ENCODE measurements around the gene CCDC82. TPM values are rescaled to one million over a fixed set of nuclear protein-coding genes. Genes with fewer than 3 reads are reported as not detected.

The CCDC82 gene
- total RNA-seq, 1 donor from 2014 or later, result 56.3 TPM

GRCh38 chr11:96309643-96310017 lies 80.1 kb downstream of the CCDC82 start:
- no peaks in the 10 kb centered on the region for H3K9me3 Mint-ChIP-seq (ENCODE audit: unreplicated experiment)
- H3K27ac Mint-ChIP-seq (ENCODE audit: unreplicated experiment), result no peak overlapping the region
- no peak for DNase-seq
- H3K36me3 Mint-ChIP-seq (ENCODE audit: unreplicated experiment), result no peaks in the 10 kb centered on the region
- no peaks in the 10 kb centered on the region for H3K27me3 Mint-ChIP-seq (ENCODE audit: unreplicated experiment)
- TF ChIP-seq, protein P1, sequence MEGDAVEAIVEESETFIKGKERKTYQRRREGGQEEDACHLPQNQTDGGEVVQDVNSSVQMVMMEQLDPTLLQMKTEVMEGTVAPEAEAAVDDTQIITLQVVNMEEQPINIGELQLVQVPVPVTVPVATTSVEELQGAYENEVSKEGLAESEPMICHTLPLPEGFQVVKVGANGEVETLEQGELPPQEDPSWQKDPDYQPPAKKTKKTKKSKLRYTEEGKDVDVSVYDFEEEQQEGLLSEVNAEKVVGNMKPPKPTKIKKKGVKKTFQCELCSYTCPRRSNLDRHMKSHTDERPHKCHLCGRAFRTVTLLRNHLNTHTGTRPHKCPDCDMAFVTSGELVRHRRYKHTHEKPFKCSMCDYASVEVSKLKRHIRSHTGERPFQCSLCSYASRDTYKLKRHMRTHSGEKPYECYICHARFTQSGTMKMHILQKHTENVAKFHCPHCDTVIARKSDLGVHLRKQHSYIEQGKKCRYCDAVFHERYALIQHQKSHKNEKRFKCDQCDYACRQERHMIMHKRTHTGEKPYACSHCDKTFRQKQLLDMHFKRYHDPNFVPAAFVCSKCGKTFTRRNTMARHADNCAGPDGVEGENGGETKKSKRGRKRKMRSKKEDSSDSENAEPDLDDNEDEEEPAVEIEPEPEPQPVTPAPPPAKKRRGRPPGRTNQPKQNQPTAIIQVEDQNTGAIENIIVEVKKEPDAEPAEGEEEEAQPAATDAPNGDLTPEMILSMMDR (IDR thresholded peaks at IDR 0.05; ENCODE audit: partially characterized antibody, unreplicated experiment), result no peak
- no peak overlapping the region for H3K4me3 Mint-ChIP-seq (ENCODE audit: unreplicated experiment)
- H3K4me1 Mint-ChIP-seq (ENCODE audit: low read depth, unreplicated experiment), result peaks cover 9% of the 10 kb centered on the region

- Mint-ChIP-seq H3K27ac (ENCODE audit: unreplicated experiment) (no peak overlapping the region), H3K4me1 (ENCODE audit: low read depth, unreplicated experiment) (peaks cover 5% of the 10 kb centered on the region), H3K27me3 (ENCODE audit: unreplicated experiment) (no peaks in the 10 kb centered on the region), H3K4me3 (ENCODE audit: unreplicated experiment) (no peak overlapping the region), H3K36me3 (ENCODE audit: unreplicated experiment) (no peaks in the 10 kb centered on the region), H3K9me3 (ENCODE audit: unreplicated experiment) (no peaks in the 10 kb centered on the region)
- TF ChIP-seq, protein P1 (IDR thresholded peaks at IDR 0.05; ENCODE audit: partially characterized antibody, unreplicated experiment), result no peak
- DNase-seq, result no peak
Observed at GRCh38 chr11:96309016-96309642, 80.6 kb downstream of the CCDC82 start.

- Mint-ChIP-seq H3K27me3 (ENCODE audit: unreplicated experiment) (no peaks in the 10 kb centered on the region), H3K27ac (ENCODE audit: unreplicated experiment) (no peak overlapping the region), H3K4me1 (ENCODE audit: low read depth, unreplicated experiment) (peaks cover 3% of the 10 kb centered on the region), H3K36me3 (ENCODE audit: unreplicated experiment) (no peaks in the 10 kb centered on the region), H3K4me3 (ENCODE audit: unreplicated experiment) (no peak overlapping the region), H3K9me3 (ENCODE audit: unreplicated experiment) (no peaks in the 10 kb centered on the region)
- TF ChIP-seq, protein P1 (IDR thresholded peaks at IDR 0.05; ENCODE audit: partially characterized antibody, unreplicated experiment), result no peak
- DNase-seq, result no peak
Observed at GRCh38 chr11:96307776-96308140, 82.0 kb downstream of the CCDC82 start.

GRCh38 chr11:96306933-96307775 lies 82.6 kb downstream of the CCDC82 start:
- no peaks in the 10 kb centered on the region for H3K27me3 Mint-ChIP-seq (ENCODE audit: unreplicated experiment)
- no peaks in the 10 kb centered on the region for H3K36me3 Mint-ChIP-seq (ENCODE audit: unreplicated experiment)
- no peak overlapping the region for H3K27ac Mint-ChIP-seq (ENCODE audit: unreplicated experiment)
- no peaks in the 10 kb centered on the region for H3K9me3 Mint-ChIP-seq (ENCODE audit: unreplicated experiment)
- peaks cover 3% of the 10 kb centered on the region for H3K4me1 Mint-ChIP-seq (ENCODE audit: low read depth, unreplicated experiment)
- H3K4me3 Mint-ChIP-seq (ENCODE audit: unreplicated experiment), result no peak overlapping the region
- DNase-seq, result no peak
- TF ChIP-seq, protein P1 (IDR thresholded peaks at IDR 0.05; ENCODE audit: partially characterized antibody, unreplicated experiment), result no peak

DNA sequence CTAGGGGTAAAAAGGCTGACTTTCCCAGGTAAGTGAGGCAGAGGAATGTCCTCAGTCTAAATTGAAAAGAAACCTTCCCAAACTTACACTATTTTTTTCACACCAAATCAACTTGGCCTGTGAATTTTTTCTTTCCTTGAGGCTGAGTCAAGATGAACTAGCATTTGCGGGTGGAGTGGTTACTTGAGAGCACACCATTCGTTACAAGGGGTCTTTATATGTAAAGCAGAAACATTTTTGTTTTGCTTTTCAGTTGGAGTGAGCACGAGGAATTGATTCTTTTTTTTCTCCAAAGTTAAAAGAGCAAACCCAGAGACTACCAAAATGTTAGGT lies 83.1 kb downstream of the CCDC82 start:
- H3K36me3 Mint-ChIP-seq (ENCODE audit: unreplicated experiment), result no peaks in the 10 kb centered on the region
- peaks cover 3% of the 10 kb centered on the region for H3K4me1 Mint-ChIP-seq (ENCODE audit: low read depth, unreplicated experiment)
- no peak overlapping the region for H3K27ac Mint-ChIP-seq (ENCODE audit: unreplicated experiment)
- TF ChIP-seq, protein P1 (IDR thresholded peaks at IDR 0.05; ENCODE audit: partially characterized antibody, unreplicated experiment), result no peak
- H3K4me3 Mint-ChIP-seq (ENCODE audit: unreplicated experiment), result no peak overlapping the region
- H3K27me3 Mint-ChIP-seq (ENCODE audit: unreplicated experiment), result no peaks in the 10 kb centered on the region
- no peak for DNase-seq
- no peaks in the 10 kb centered on the region for H3K9me3 Mint-ChIP-seq (ENCODE audit: unreplicated experiment)

Measured in glutamatergic neuron (in vitro differentiated cells).